ENCODE results near the gene TSEN34.
"Not testable (repeated sequence)": the region's sequence is repeated elsewhere in the genome, so short reads cannot be mapped to it uniquely, and the experiment has no call there.

- TF ChIP-seq EZH2 (IDR thresholded peaks at IDR 0.05; ENCODE audit: insufficient read depth, low read length); CTCF (IDR thresholded peaks at IDR 0.05; ENCODE audit: insufficient read depth, low read depth, low read length): not testable (repeated sequence)
These were observed 23.1 kb downstream of the TSEN34 start for GRCh38 chr19:54214217-54214616.

Measured in astrocyte (in vitro differentiated cells and primary cell).